Hepatocyte (in vitro differentiated cells): Measurements from ENCODE around the gene TCL1B. TPM values are rescaled to one million over a fixed set of nuclear protein-coding genes. Genes with fewer than 3 reads are reported as not detected.

Source experiments
- DNase-seq: peaks from one replicate; pipeline ENCODE4 v3.0.0-alpha.2; 2016; ENCODE audit warnings: low spot score
- H2AFZ ChIP-seq: fragments of 200-600 bp; sonication (generic); 2 replicates; pipeline ENCODE4 v1.6.0; 2016; ENCODE audit warnings: antibody characterized with exemption, mild to moderate bottlenecking
- H3K27ac ChIP-seq: fragments of 200-600 bp; sonication (generic); 2 replicates; pipeline ENCODE4 v1.5.1; 2016; ENCODE audit warnings: mild to moderate bottlenecking
- H3K27me3 ChIP-seq: fragments of 200-600 bp; sonication (generic); 2 replicates; pipeline ENCODE4 v1.6.1; 2016
- H3K36me3 ChIP-seq: fragments of 200-600 bp; sonication (generic); replicated peaks from 2 replicates; pipeline ENCODE4 v1.5.1; 2016; ENCODE audit warnings: low read depth; ENCODE audit not compliant: insufficient read depth
- H3K4me1 ChIP-seq: fragments of 200-600 bp; sonication (generic); 2 replicates; pipeline ENCODE4 v1.5.1; 2016; ENCODE audit warnings: mild to moderate bottlenecking, moderate library complexity; ENCODE audit not compliant: insufficient read depth
- H3K4me2 ChIP-seq: fragments of 200-600 bp; sonication (generic); 2 replicates; pipeline ENCODE4 v1.6.0; 2016
- H3K4me3 ChIP-seq: fragments of 200-600 bp; sonication (generic); 2 replicates; pipeline ENCODE4 v1.5.1; 2016; ENCODE audit warnings: mild to moderate bottlenecking
- H3K79me2 ChIP-seq: fragments of 200-600 bp; sonication (generic); 2 replicates; pipeline ENCODE4 v1.6.0; 2017; ENCODE audit warnings: mild to moderate bottlenecking
- H3K9me2 ChIP-seq: fragments of 200-600 bp; sonication (generic); replicated peaks from 2 replicates; pipeline ENCODE4 v1.6.0; 2017; ENCODE audit warnings: mild to moderate bottlenecking; ENCODE audit not compliant: insufficient read depth
- H3K9me3 ChIP-seq: fragments of 200-600 bp; sonication (generic); 2 replicates; pipeline ENCODE4 v1.5.1; 2016; ENCODE audit warnings: low read depth, mild to moderate bottlenecking
- H4K20me1 ChIP-seq: fragments of 200-600 bp; sonication (generic); 2 replicates; pipeline ENCODE4 v1.6.0; 2016; ENCODE audit warnings: mild to moderate bottlenecking; ENCODE audit not compliant: insufficient read depth, poor library complexity, severe bottlenecking
- EZH2 ChIP-seq: fragments of 200-600 bp; sonication (generic); IDR thresholded peaks from 2 replicates; pipeline ENCODE4 v1.6.1; 2016; ENCODE audit warnings: antibody characterized with exemption, mild to moderate bottlenecking, borderline replicate concordance
- EZH2phosphoT487 ChIP-seq: fragments of 200-600 bp; sonication (generic); IDR thresholded peaks from one replicate; pipeline ENCODE4 v1.6.1; 2018; ENCODE audit warnings: antibody characterized with exemption, mild to moderate bottlenecking, low read depth, moderate library complexity; ENCODE audit not compliant: unreplicated experiment, severe bottlenecking
- WGBS: methylation state at CpG from one replicate; pipeline ENCODE4 v1.1.6; 2016; ENCODE audit warnings: low lambda C conversion rate; ENCODE audit errors: missing lambda C conversion rate; 5-methylcytosine and 5-hydroxymethylcytosine counted together
- polyA plus RNA-seq: library from polyadenylated mRNA; unstranded; fragments of >200 nt; fragmentation: Nextera tagmentation; extraction: Ambion mirVana; gene quantifications from 2 replicates; pipeline ENCODE4 v1.2.1, GENCODE V29; 2016
- total RNA-seq: library from RNA; depleted of rRNA; stranded (reverse); fragments of >200 nt; gene quantifications from 2 replicates; pipeline ENCODE4 v1.2.3, GENCODE V29; 2014
- TF ChIP-seq, protein P1 (sequence below): fragments of 200-600 bp; sonication (generic); IDR thresholded peaks from 2 replicates; pipeline ENCODE4 v1.5.1; 2016; ENCODE audit warnings: antibody characterized with exemption, mild to moderate bottlenecking; ENCODE audit not compliant: poor library complexity

Gene TCL1B
- total and polyA plus RNA-seq, 2 experiments from 2014 or later: 0.50 TPM; not detected in 1

DNA sequence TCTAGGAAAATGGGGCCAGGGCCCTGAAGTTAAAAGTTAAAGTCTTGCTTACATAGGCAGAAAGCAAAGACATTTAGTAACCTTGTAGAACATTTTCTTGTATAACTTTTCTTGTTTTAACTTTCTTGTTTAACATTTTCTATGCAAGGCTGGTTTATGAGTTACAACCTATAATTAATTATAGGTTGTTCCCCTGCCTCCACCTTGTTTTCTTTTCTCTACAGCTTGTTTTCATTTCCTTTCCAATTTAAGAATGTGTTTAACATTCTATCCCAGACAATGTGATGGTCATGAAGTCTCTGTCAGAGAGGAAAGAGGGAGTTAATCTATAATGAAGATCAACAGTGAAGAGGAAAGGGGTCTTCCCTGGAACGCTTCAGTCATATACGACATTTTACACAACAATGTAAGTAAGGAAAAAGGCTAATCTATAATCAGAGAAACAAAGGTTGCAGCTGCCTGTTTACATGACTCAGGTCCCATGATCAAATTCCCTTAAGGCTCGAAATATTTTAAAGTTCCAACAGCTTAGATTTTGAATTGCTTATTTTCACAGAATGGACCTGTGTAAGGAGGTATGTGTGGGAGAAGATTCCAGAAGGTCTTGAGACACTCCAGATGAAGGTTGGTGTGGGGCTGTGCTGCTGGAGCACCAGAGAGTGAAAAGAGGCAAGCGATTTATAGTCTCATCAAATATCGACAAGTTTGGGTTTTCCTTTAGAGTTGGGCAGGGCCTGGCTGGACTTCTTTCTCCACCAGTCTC, 34.2 kb upstream of the TCL1B start:
- Histone ChIP-seq H3K79me2 (no peaks in the 10 kb centered on the region), H3K36me3 (no peaks in the 10 kb centered on the region), H4K20me1 (no peaks in the 10 kb centered on the region), H3K4me1 (no peaks in the 10 kb centered on the region), H3K9me2 (no peaks in the 10 kb centered on the region), H3K4me3 (no peak overlapping the region), H2AFZ (no peak overlapping the region), H3K4me2 (no peak overlapping the region), H3K9me3 (no peaks in the 10 kb centered on the region), H3K27me3 (peaks cover 15% of the 10 kb centered on the region), H3K27ac (no peak overlapping the region)
- TF ChIP-seq EZH2: no peak
- TF ChIP-seq, protein P1, sequence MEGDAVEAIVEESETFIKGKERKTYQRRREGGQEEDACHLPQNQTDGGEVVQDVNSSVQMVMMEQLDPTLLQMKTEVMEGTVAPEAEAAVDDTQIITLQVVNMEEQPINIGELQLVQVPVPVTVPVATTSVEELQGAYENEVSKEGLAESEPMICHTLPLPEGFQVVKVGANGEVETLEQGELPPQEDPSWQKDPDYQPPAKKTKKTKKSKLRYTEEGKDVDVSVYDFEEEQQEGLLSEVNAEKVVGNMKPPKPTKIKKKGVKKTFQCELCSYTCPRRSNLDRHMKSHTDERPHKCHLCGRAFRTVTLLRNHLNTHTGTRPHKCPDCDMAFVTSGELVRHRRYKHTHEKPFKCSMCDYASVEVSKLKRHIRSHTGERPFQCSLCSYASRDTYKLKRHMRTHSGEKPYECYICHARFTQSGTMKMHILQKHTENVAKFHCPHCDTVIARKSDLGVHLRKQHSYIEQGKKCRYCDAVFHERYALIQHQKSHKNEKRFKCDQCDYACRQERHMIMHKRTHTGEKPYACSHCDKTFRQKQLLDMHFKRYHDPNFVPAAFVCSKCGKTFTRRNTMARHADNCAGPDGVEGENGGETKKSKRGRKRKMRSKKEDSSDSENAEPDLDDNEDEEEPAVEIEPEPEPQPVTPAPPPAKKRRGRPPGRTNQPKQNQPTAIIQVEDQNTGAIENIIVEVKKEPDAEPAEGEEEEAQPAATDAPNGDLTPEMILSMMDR: no peak
- no peak for TF ChIP-seq EZH2phosphoT487
- 56% methylated on average over 5 of the region's 5 CpGs for WGBS
- no peak for DNase-seq

- H3K27ac ChIP-seq: no peak overlapping the region
- no peak overlapping the region for H2AFZ ChIP-seq
Observed at GRCh38 chr14:95652690-95653089, 33.5 kb upstream of the TCL1B start.

GRCh38 chr14:95655461-95655860, 30.8 kb upstream of the TCL1B start:
- Histone ChIP-seq H3K9me2 (no peaks in the 10 kb centered on the region), H3K9me3 (no peaks in the 10 kb centered on the region), H4K20me1 (no peaks in the 10 kb centered on the region), H3K79me2 (no peaks in the 10 kb centered on the region), H2AFZ (no peak overlapping the region), H3K27ac (no peak overlapping the region), H3K4me1 (no peaks in the 10 kb centered on the region), H3K27me3 (peaks cover 43% of the 10 kb centered on the region), H3K36me3 (no peaks in the 10 kb centered on the region), H3K4me3 (no peak overlapping the region), H3K4me2 (no peak overlapping the region)
- 75% methylated on average over 1 of the region's 1 CpG for WGBS
- no peak for DNase-seq
- TF ChIP-seq EZH2 (no peak), EZH2phosphoT487 (no peak)
- TF ChIP-seq, protein P1: no peak

More at GRCh38 chr14:95652690-95653089, 33.5 kb upstream of the TCL1B start:
- no peaks in the 10 kb centered on the region for H4K20me1 ChIP-seq
- no peak for TF ChIP-seq EZH2
- TF ChIP-seq EZH2phosphoT487: no peak
- TF ChIP-seq, protein P1: no peak
- H3K4me3 ChIP-seq: no peak overlapping the region
- no peak overlapping the region for H3K4me2 ChIP-seq
- H3K79me2 ChIP-seq: no peaks in the 10 kb centered on the region
- WGBS: 55% methylated on average over 2 of the region's 2 CpGs
- no peak for DNase-seq
- no peaks in the 10 kb centered on the region for H3K36me3 ChIP-seq
- peaks cover 22% of the 10 kb centered on the region for H3K27me3 ChIP-seq
- H3K4me1 ChIP-seq: no peaks in the 10 kb centered on the region
- no peaks in the 10 kb centered on the region for H3K9me2 ChIP-seq
- no peaks in the 10 kb centered on the region for H3K9me3 ChIP-seq
